Liver (tissue), 9 donors: ENCODE measurements around the gene SOBP. TPM values are rescaled to one million over a fixed set of nuclear protein-coding genes. Genes with fewer than 3 reads are reported as not detected.

Experiments
- DNase-seq: peaks from one replicate; pipeline ENCODE4 v3.0.0-alpha.2; 2017; ENCODE audit warnings: low spot score
- H3K27ac ChIP-seq, 2 donors: one replicate each; pipeline ENCODE4 v1.7.0; 2013; ENCODE audit warnings: inconsistent platforms in 2 of 2, low read length in 2 of 2, control low read depth in 1 of 2, low read depth in 1 of 2, mild to moderate bottlenecking in 1 of 2
- H3K27me3 ChIP-seq, 4 donors: one replicate each; pipeline versions ENCODE4 v1.6.1 to v1.7.0; 2013; ENCODE audit warnings: low read length in 3 of 4, inconsistent platforms in 1 of 4, mild to moderate bottlenecking in 1 of 4, moderate library complexity in 1 of 4; ENCODE audit not compliant: control insufficient read depth in 4 of 4, insufficient read depth in 4 of 4
- H3K36me3 ChIP-seq, 4 donors: one replicate each; pipeline versions ENCODE4 v1.6.1 to v1.7.0; 2013; ENCODE audit warnings: low read length in 3 of 4, mild to moderate bottlenecking in 3 of 4, low read depth in 1 of 4, moderate library complexity in 1 of 4; ENCODE audit not compliant: control insufficient read depth in 4 of 4, insufficient read depth in 3 of 4
- H3K4me1 ChIP-seq, 4 donors: one replicate each; pipeline versions ENCODE4 v1.6.1 to v1.7.0; 2013; ENCODE audit warnings: low read length in 3 of 4, mild to moderate bottlenecking in 3 of 4, moderate library complexity in 1 of 4; ENCODE audit not compliant: control insufficient read depth in 4 of 4, insufficient read depth in 4 of 4
- H3K4me3 ChIP-seq, 3 donors: one replicate each; pipeline versions ENCODE4 v1.6.1 to v1.7.0; 2013; ENCODE audit warnings: low read length in 3 of 3, control low read depth in 1 of 3, low read depth in 1 of 3, mild to moderate bottlenecking in 1 of 3
- H3K9ac ChIP-seq, 2 donors: one replicate each; pipeline ENCODE4 v1.7.0; 2013; ENCODE audit warnings: low read length in 2 of 2, mild to moderate bottlenecking in 2 of 2, moderate library complexity in 2 of 2, control low read depth in 1 of 2, low read depth in 1 of 2
- H3K9me3 ChIP-seq, 4 donors: one replicate each; pipeline versions ENCODE4 v1.6.1 to v1.7.0; 2013; ENCODE audit warnings: low read length in 3 of 4; ENCODE audit not compliant: control insufficient read depth in 4 of 4
- CTCF ChIP-seq: fragments of 150-350 bp; IDR thresholded peaks from 2 replicates; pipeline ENCODE4 v1.5.1; 2017; ENCODE audit warnings: improper control_type of control experiment, low read depth, low read length; ENCODE audit not compliant: missing input control
- EGR1 ChIP-seq, 2 donors: IDR thresholded peaks; 2 replicates each; pipeline ENCODE4 v1.6.1; 2016 to 2018; ENCODE audit warnings: antibody characterized with exemption in 2 of 2, low read depth in 2 of 2
- FOXA1 ChIP-seq: IDR thresholded peaks from 2 replicates; pipeline ENCODE4 v1.6.1; 2016; ENCODE audit warnings: antibody characterized with exemption
- FOXA2 ChIP-seq: IDR thresholded peaks from 2 replicates; pipeline ENCODE4 v1.6.1; 2016; ENCODE audit warnings: antibody characterized with exemption
- GABPA ChIP-seq, 2 donors: IDR thresholded peaks in 1 of 2; conservative IDR thresholded peaks in 1 of 2; 2 replicates each; pipeline ENCODE4 v1.6.1; 2016; ENCODE audit warnings: antibody characterized with exemption in 2 of 2, mild to moderate bottlenecking in 1 of 2, moderate library complexity in 1 of 2
- HNF4A ChIP-seq, 2 donors: conservative IDR thresholded peaks; 2 replicates each; pipeline ENCODE4 v1.6.1; 2016; ENCODE audit warnings: antibody characterized with exemption in 2 of 2, mild to moderate bottlenecking in 2 of 2
- HNF4G ChIP-seq: IDR thresholded peaks from 2 replicates; pipeline ENCODE4 v1.6.1; 2016; ENCODE audit warnings: antibody characterized with exemption
- JUND ChIP-seq, 2 donors: IDR thresholded peaks; 2 replicates each; pipeline ENCODE4 v1.6.1; 2016; ENCODE audit warnings: antibody characterized with exemption in 2 of 2
- MAX ChIP-seq: IDR thresholded peaks from 2 replicates; pipeline ENCODE4 v1.6.1; 2016; ENCODE audit warnings: antibody characterized with exemption
- NR2F2 ChIP-seq: IDR thresholded peaks from 2 replicates; pipeline ENCODE4 v1.6.1; 2016; ENCODE audit warnings: antibody characterized with exemption
- RAD21 ChIP-seq, 2 donors: IDR thresholded peaks; 2 replicates each; pipeline ENCODE4 v1.6.1; 2016; ENCODE audit warnings: antibody characterized with exemption in 2 of 2, mild to moderate bottlenecking in 2 of 2
- REST ChIP-seq: IDR thresholded peaks from 2 replicates; pipeline ENCODE4 v1.6.1; 2016; ENCODE audit warnings: antibody characterized with exemption, mild to moderate bottlenecking
- RXRA ChIP-seq, 2 donors: IDR thresholded peaks; 2 replicates each; pipeline ENCODE4 v1.6.1; 2017 to 2018; ENCODE audit warnings: antibody characterized with exemption in 2 of 2, mild to moderate bottlenecking in 1 of 2
- SP1 ChIP-seq: IDR thresholded peaks from 2 replicates; pipeline ENCODE4 v1.6.1; 2018; ENCODE audit warnings: antibody characterized with exemption, mild to moderate bottlenecking
- TAF1 ChIP-seq: conservative IDR thresholded peaks from 2 replicates; pipeline ENCODE4 v1.6.1; 2016; ENCODE audit warnings: antibody characterized with exemption, mild to moderate bottlenecking
- YY1 ChIP-seq: IDR thresholded peaks from 2 replicates; pipeline ENCODE4 v1.6.1; 2016; ENCODE audit warnings: antibody characterized with exemption, mild to moderate bottlenecking
- WGBS: extraction: QIAGEN DNeasy Blood & Tissue Kit; methylation state at CpG from one replicate; pipeline ENCODE4 v1.1.7; 2013; 5-methylcytosine and 5-hydroxymethylcytosine counted together
- polyA plus RNA-seq, 2 donors: library from polyadenylated mRNA; stranded (reverse) in 1 of 2; unstranded in 1 of 2; fragments of 200-250 nt in 1 of 2; fragments of >200 nt in 1 of 2; fragmentation: Nextera tagmentation in 1 of 2; extraction: Ambion mirVana in 1 of 2; gene quantifications; one replicate each; pipeline versions ENCODE4 v1.2.1 to v1.2.3, GENCODE V29; 2013 to 2015
- total RNA-seq, 2 donors: library from RNA; depleted of rRNA; stranded (reverse); fragments of >200 nt; gene quantifications; one replicate each; pipeline ENCODE4 v1.2.3, GENCODE V29; 2014
- TF ChIP-seq, protein P1 (sequence below): IDR thresholded peaks from 2 replicates; pipeline ENCODE4 v1.6.1; 2016; ENCODE audit warnings: antibody characterized with exemption
- donor health status: healthy.
- donor health status: healthy.
- donor health status: healthy.
- donor health status: healthy.
- donor health status: healthy.

SOBP gene
- total and polyA plus RNA-seq, 4 donors, result 0.99 to 5.4 (median 1.9) TPM

DNA sequence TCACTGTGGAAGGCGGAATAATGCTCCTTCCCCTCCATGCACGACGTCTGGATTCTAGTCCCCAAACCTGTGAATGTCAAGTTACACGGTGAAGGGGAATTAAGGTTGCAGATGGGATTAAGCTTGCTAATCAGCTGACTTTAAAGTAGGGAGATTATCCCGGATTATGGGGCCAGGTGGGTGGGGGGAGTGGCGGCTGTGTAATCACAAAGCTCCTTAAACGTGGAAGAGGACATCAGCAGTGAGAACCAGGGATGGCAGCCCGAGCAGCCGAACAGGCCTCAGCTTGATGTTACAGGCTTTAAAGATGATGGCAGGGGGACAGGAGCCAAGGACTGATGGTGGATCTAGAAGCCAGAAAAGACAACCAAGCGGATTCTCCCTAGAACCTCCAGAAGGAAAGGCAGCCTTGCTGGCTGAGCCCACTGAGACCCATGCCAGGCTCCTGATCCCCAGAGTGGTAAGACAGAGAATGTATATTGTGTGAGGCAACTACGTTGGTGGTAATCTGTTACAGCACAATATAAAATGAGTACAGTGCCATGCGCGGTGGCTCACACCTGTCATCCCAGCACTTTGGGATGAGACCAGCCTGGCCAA, 216.7 kb downstream of the SOBP start (continued):
- TF ChIP-seq REST (no peak), EGR1 (IDR thresholded peaks at IDR 0.05; ENCODE audit: low read depth in 2 of 2) (no peak), RAD21 (IDR thresholded peaks at IDR 0.05) (no peak)

- WGBS, result 95% methylated on average over 18 of the region's 18 CpGs
- TF ChIP-seq NR2F2 (no peak), TAF1 (no peak), GABPA (IDR thresholded peaks at IDR 0.05 in 1 of 2, conservative IDR thresholded peaks at IDR 0.05 in 1 of 2) (no peak), YY1 (no peak), RXRA (IDR thresholded peaks at IDR 0.05) (no peak), JUND (IDR thresholded peaks at IDR 0.05) (no peak), CTCF (no peak), HNF4A (conservative IDR thresholded peaks at IDR 0.05) (no peak), MAX (no peak), EGR1 (IDR thresholded peaks at IDR 0.05; ENCODE audit: low read depth in 2 of 2) (no peak), FOXA1 (no peak), REST (no peak), HNF4G (no peak), FOXA2 (no peak), SP1 (no peak), RAD21 (IDR thresholded peaks at IDR 0.05) (no peak)
- TF ChIP-seq, protein P1, sequence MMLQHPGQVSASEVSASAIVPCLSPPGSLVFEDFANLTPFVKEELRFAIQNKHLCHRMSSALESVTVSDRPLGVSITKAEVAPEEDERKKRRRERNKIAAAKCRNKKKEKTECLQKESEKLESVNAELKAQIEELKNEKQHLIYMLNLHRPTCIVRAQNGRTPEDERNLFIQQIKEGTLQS, result no peak
- Histone ChIP-seq H3K27me3 (no peaks in the 10 kb centered on the region), H3K9me3 (no peaks in the 10 kb centered on the region), H3K36me3 (no peaks in the 10 kb centered on the region), H3K27ac (no peak overlapping the region), H3K9ac (no peak overlapping the region), H3K4me3 (no peak overlapping the region), H3K4me1 (peaks cover 0 to 8% (median 3%) of the 10 kb centered on the region in 4 donors)
- no peak for DNase-seq
These were observed 217.7 kb downstream of the SOBP start for GRCh38 chr6:107707346-107708275.
